ENCODE data around the gene ADCY5.

Gene ADCY5

DNA sequence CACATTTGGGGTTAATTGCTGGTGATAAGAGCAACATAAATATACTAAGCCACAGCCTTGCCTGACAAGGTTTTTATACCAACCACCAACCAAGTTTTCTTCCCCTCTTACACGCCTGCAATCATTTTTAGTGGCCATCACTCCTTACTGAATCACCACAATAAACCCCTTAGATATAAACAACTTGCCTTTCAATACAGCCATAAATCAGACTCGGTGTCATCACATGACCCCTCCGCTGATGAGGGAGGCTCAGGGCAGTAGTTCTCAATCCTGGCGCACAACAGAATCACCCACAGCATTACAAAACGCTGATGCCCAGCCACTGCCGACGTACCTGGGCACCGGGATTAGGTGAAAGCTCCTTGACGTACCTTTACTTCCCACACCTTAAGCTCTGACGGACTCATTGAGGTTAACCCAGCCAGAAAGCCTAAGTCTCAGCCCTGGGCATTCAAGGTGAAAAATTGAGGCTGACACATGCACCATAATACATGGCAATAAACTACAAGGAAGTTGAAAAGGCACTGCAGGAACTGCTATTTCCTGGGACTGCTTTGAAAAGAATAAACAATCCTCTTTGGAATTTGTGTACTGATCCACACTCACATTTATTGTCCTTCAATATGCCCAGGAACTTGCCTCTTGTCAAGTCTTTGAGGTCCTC is 17.1 kb downstream of the ADCY5 start:
- Histone ChIP-seq H3K4me3 (no peak overlapping the region), H3K27ac (no peak overlapping the region)

DNA sequence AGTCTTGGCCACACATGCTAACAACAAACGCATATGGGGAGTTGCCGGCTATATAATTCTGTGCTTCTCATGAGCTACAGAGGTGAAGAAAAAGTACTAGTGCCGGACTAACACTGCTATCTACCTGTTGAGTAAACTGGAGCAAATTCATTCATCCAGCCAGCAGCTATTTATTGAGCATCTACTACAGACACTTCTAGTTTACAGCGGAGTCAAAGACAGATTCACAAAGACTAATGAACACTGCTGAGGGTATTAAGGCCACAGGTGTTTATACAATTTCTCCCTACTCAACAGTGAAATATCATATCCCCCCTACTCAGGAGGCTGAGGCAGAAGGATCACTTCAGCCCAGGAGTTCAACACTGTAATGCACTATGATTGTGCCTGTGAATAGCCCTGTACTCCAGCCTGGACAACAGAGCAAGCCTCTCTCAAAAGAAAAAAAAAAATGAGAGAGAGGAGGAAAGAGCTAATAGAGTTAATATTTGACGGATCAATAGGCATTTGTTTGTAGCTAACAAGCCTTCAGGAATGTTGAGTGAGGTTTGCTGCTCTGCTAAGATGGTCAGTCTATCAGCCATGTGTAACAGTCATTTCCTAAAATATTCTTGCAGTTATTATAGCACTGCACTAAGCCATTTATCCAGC is 17.8 kb downstream of the ADCY5 start:
- H3K27ac ChIP-seq: no peak overlapping the region
- H3K4me3 ChIP-seq: no peak overlapping the region

DNA sequence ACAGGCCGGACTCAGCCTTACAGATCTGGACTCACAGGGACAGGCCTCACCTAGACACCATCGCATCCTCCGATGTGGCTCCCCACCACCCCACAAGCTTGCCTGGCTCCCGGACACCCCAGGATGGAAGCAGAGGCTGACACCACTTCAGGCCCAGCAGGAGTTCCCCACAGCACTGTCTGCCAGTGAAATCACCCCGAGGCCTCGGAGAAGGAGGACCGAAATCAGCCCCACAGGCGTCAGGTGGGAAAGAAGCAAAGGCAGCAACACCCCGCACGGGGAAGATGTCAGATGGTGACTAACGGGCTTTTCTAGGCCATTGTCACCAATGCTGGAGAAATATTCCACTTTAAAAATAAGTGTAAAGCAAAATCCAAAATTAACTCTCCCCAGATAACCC is 18.6 kb downstream of the ADCY5 start:
- H3K27ac ChIP-seq: no peak overlapping the region
- no peak overlapping the region for H3K4me3 ChIP-seq

DNA sequence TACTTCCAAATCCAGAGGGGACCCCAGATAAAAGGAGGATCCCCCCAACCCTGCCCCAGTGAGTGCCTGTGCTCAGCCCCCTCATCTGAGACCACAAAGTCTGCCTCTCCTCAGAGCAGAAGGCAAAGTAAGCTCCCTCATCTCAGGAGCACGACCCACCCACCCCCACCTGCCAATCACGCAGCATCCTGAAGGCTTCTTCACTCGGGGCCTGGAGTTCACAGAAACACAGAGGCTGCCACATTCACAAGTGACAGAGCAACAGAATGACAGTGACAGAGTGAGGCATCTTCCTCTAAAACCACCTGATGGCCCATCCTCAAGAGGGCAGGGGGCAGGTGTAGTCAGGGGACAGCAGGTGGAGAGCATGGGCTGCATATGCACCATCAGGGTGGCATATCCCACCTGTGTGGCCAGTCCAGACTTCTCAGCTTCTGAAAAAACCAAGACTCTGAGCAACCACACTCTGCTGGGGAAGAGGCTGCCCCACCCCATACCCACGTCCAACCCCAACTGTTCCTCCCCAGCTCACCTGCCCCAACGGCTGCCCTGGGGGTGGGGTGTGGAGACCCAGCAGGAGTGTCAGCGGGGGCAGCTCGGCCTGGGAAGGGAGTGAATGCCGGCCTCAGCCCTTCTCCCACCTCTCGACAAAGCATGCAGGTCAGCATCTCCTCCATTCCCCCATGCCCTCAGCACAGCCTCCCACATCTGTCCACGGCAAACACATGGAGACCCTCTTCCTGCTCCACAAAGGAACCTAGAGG is 19.3 kb downstream of the ADCY5 start:
- no peak overlapping the region for H3K4me3 ChIP-seq
- H3K27ac ChIP-seq: no peak overlapping the region

DNA sequence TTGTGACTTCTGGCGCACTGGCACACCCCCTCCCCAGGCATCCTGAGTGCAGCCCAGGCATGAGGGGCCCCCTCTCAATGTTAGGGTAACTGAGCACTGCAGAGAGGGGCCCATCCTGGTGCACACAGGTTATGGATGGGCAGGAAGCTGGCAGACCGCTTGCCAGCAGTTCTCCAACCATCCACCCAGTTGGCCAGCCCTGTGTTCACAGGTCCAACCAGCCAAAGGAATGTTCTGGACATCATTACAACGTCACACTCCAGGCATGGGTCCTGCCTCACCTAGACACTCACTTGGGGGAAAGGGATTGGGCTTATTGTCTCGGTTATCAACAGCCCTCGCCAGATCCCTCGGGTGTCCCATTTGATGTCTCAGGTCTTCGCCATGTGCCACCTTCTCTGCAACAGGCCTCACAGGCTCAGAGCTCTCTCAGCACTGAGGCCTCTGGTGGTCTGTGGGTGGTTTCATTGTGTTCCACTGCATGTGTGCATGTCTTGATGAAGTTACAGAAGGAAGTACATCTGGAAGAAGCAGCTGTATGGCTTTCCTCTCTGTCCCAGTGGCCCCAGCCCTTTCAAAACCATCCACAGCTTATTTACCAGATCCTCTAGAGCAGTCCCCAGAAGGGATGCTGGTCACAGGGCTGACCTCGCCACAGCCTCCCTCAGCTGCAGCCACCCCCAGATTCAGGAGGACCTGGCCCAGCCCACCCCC is 23.7 kb downstream of the ADCY5 start:
- H3K27ac ChIP-seq: no peak overlapping the region
- H3K4me3 ChIP-seq: no peak overlapping the region

DNA sequence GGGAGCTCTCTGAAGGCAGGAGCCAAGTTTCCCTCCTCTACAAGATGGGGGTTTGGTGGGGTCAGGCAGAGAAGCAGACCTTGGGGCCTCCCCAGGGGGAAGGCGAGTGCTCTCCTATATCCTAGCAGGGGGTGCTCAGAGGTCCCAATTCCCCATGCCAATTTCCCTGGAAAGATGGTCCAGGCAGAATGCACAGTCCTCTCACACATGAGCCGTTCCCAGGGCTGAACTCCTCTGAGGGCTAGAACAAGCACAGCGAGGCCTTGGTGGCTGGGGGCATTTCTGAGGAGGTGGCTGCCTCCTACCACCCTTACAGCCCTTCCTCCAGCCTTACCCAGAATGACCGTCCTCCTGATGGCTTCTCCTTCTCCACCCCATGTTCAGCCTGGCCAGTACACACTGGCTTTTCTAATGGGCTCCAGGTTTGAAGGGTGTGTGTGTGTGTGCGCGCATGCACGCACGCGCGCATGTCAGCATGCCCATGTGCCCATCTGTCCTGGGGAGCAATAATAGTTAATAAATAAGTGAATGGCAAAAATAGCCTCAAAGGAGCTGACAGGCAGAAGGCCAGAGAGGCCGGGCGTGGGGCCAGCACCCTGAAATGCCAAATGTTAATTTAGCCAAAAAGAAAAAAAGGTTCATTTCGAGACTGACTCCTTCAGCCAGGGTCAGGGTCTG is 24.4 kb downstream of the ADCY5 start:
- Histone ChIP-seq H3K4me3 (no peak overlapping the region), H3K27ac (no peak overlapping the region)

DNA sequence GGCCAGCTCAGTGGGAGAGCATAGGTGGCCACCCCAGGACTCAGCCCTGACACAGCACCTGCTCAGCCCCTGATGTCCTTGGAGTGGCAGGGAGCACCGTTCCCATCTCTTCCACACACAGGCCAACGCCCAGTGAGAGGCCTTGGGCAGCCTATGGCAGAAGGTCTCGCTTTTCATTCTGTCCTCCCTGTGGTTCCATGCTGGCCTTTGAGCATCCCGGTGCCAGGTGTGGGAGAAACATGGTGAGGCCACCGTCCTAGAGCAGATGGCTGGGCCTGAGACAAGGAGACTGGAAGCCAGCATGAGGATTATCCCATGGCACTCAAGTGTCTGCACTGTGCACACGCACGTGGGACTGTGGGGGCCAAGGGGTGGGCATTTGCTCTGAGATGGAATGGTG is 25.1 kb downstream of the ADCY5 start:
- Histone ChIP-seq H3K4me3 (no peak overlapping the region), H3K27ac (no peak overlapping the region)

DNA sequence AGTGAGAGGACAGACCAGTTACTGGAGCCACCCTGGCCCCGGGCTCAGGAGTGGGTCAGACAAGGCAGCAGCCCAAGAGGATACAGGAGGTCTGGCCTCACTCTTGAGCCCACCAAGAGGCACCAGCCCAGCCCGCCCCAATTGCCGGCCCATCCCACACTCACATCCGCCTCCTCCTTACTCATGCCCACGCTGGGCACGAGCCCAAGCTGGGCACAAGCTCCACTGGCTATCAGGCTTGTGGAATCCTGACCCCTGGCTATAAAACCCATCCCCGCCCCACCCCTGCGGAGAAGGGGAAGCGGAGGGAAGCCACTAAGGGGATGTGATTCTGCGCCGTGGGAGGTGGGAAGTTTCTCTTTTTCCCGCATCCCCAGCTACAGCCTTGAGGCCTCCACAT is 25.9 kb downstream of the ADCY5 start:
- no peak overlapping the region for H3K27ac ChIP-seq
- H3K4me3 ChIP-seq: no peak overlapping the region

DNA sequence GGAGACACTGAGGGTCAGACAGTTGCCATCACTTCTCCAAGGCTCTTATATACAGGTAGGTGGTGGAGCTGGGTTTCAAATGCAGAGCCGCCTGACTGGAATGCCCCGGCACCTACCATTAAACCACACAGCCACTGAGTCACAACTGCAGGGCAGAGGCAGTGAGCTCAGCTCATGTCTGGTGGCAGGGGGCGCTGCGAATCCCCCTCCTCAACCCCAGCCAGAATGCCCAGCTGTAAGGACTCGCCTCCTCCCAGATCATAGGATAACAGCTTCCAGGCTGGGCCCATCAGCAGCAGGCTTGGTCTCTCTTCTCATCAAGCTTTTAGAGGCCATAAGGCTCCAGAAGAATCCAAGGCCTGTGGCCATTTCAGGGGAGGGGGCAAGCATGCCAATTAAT is 26.4 kb downstream of the ADCY5 start:
- H3K4me3 ChIP-seq: no peak overlapping the region
- no peak overlapping the region for H3K27ac ChIP-seq

DNA sequence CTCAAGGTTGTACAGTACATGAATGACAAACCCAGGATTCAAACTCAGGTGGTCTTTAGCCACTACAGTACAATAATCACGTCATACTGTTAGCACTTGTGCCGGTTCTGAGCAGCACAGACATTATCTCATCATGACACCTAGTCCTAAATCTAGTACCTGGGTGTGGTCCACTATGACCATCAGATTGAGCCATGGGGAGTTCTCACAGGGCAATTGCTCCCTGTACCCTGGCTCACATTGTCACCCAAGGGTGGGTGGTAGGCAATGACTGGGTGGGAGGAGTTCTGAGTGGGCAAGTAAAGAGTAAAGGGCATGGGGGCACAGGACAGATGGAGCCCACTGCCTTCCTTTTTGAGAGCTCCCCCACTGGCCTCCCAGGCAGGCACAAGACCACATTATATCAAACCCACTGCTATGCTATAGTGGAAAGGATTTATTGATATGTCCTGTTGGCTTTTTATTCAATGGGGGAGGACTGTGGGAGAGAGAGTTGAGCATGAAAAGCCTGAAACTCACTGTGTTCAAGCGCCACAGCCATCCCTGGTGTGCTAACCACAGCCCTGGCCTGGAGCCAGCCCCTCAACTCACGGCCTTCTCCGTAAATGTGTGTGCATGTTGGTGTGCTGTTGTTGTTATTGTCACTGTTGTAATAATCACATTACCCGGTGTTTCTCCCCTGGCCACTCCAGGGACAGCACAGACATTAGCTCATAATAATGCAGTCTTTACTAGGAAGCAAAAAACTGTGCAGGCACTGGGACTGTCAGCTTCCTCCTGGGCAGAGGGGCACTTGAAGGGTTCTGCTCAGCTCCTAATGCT is 27.3 kb downstream of the ADCY5 start:
- no peak overlapping the region for H3K27ac ChIP-seq

DNA sequence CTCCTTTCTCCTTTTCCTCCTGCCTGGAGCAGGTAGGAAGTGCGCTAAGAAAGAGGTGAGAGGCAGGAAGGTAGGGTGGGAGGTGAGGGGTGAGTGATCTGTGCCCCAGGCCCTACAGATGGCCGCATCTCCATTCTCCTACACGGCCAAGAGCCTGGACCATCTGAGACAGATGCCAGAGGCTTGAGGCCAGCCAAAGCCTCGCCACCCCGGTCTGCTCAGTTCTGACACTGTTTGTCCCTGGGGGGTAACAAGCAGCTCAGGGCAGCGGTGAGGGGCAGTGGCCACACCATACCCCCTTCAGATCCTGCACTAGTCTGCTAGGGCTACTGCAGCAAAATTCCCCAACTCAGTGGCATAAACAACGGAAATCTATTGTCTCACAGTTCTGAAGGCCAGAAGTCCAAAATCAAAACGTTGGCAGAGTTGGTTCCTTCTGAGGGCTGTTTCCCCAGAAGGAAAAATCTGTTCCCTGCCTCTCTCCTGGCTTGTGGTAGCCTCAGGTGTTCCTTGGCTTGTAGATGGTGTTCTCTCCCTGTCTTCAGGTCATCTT is 28.4 kb downstream of the ADCY5 start:
- no peak overlapping the region for H3K27ac ChIP-seq
- no peak overlapping the region for H3K4me3 ChIP-seq

More for the DNA sequence above, 27.3 kb downstream of the ADCY5 start:
- H3K4me3 ChIP-seq: no peak overlapping the region

DNA sequence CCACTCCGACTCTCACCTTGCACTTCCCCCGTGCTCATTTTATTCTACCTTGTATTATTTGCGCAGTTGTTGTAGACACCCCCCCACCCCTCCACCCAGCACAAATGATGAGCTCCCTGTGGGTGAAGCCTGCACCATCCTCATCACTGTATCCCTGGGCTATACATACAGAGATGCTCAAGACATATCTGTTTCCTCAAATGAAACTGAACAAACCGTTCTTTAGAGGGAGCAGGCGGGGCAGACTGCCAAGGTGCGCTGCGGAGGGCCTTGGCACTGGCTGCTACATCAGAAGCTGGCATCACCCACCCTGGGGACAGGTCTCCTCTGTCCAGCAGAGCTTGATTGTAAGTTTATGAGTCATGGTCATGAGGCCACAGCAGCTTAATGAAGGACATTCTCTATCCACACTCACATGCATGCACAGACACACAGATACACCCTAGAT is 29.0 kb downstream of the ADCY5 start:
- Histone ChIP-seq H3K27ac (no peak overlapping the region), H3K4me3 (no peak overlapping the region)

DNA sequence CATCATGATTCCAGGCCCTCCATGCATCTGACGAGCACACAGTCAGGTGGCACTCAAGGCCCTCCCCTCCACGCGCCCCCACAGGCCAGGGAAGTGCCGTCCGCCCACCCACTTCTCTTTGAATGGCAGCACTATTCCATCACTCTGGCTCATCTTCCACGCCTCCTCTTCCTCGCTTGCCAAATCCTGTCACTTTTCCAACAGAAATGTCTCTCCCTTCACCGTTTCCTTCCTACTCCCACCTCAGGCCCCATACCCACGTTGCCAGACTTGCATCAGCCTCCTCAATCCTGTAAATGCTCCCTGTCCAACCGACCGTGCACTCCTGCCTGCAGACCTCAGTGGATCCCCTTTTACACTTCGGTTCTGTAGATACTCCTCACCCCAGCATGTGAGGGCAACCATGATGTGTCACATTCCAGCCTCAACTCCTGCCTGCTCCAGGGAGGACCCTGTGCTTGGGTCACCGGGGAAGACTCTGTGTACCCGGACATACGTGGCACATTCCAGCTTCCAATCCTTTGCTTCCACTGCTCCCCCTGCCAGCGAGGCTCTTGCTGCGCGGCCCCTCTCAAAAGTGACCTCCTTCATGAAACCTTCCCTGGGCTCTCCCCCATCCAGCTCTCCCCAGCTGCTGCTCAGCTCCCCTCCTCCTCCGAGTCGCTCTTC is 29.6 kb downstream of the ADCY5 start:
- H3K27ac ChIP-seq: no peak overlapping the region
- no peak overlapping the region for H3K4me3 ChIP-seq

DNA sequence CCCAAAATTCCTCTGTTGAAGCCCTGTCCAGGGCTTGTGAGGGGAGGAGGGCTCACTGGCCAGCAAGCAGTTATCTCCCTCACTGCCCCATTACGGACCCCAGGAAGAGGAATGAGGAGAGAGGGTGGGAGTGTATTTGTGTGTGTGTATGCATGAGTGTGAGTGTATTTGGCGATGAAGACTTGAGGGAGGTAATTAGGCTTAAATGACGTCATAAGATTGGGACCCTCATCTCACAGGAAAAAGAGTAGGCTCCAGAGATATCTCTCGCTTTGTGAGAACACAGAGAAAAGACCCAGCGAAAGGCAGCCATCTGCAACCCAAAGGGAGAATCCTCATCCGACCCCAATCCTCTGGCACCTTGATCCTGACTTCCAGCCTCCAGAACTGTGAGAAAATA is 32.2 kb downstream of the ADCY5 start:
- no peak overlapping the region for H3K27ac ChIP-seq
- H3K4me3 ChIP-seq: no peak overlapping the region

DNA sequence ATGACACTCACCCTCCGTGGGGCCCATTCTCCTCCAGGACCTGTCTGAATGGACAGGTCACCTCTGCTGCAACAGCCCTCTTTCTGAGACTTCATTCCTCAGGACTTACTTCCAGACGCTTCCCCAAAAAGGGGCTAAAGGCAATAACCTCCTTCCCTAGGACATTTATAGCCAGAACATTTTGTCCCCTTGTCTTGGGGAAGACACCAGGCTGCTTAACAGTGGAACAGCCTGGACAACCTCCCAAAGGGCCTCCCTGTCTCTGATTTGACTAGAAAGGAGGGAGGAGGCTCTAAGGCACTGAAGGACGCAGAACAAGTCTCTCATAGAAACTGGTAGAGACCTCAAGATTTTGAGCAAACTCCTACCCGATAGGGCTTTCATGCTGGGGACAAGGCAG is 32.7 kb downstream of the ADCY5 start:
- H3K27ac ChIP-seq: no peak overlapping the region
- no peak overlapping the region for H3K4me3 ChIP-seq

DNA sequence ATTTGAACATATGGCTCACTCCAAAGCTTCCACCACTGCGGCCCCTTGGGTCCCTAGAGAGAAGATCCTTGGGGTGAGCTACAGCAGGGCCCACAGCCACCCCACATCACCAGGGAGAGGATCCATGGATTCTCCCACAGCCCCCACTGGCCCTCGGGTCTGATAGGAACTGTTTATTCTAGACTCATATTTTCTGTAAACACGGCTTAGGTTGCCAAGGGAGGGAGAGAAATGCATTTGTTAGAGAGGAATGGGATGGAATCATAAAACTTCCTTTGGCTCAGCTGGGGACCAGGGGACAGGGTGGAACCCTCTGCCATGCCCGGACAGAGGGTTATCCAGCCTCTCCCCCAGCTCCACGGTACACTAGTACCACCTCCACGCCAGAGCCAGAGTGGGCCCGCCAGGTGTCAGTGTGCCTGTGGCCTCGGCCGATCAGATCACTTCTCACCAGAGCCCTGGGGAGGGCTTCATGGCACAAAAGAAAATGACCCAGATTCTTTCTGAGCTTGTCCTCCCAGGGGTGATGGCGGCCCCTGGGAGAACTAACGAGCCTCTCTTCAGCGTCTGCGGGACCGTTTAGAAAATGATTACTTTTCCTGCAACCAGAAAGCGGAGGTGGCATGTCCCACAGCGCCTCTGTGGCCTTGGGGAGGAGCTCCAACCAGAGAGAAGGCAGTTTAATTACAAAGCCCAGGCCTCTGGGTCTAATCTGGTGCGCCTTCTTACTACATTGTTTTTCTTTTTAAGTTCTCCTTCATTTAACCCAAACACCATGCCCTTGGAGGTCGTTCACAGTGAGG is 33.7 kb downstream of the ADCY5 start:
- H3K4me3 ChIP-seq: no peak overlapping the region
- no peak overlapping the region for H3K27ac ChIP-seq

DNA sequence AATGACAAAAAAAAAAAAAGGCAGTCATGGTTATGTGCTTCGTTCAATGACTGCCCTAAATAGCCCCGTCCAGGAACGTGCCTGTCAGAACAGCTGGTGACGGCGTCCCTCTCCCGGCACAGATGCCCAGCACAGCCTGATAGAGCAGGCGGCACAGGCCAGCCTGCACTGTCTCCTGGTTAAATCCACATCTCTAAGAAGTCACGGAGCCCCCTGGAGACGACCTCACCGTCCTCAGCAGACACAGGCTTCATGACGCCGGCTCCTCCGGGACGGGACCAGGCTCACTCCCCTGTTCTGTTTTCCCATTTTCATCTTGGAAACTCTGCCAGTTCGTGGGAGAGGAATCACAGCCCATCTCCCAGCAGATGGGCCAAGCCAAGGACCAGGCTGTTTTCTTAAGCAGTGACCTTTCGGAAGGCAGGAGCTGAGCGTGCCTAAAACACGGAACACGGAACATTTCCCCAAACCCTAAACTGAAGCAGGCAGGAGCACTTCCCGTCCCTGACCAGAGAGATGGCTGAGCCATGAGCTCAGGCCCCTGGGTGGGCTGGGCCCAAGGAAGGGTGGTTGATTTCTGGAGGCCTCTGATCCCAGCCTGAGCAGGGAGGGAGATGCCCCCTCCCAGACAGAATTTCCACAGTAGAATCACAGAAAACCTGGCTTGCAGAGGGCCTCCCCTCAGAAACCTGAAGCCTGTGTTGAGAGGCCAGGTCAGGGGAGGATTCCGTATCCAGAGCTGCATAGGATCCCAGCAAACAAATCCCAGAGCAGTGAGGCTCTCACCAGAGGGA is 35.9 kb downstream of the ADCY5 start:
- H3K4me3 ChIP-seq: no peak overlapping the region
- H3K27ac ChIP-seq: peak overlapping the region in 4 of 21 experiments; percentile 12 to 21 (median 14)

All from skin epidermis (tissue), 12 donors.